A673 (cell line): Measurements from ENCODE around the gene TNFRSF6B. TPM values are rescaled to one million over a fixed set of nuclear protein-coding genes. Genes with fewer than 3 reads are reported as not detected.
"Not testable (repeated sequence)": the region's sequence is repeated elsewhere in the genome, so short reads cannot be mapped to it uniquely, and the experiment has no call there.

Source experiments
- BruUV-seq: library from RNA; stranded (reverse); fragments of 400-500 nt; replicated peaks from 2 replicates; lab custom pipeline; 2021; lab: Mats Ljungman, UMichigan
- CTCF ChIA-PET: fragments of 300-600 bp; sonication (Branson Sonifier 250); formaldehyde crosslinking; loops from one replicate; lab custom pipeline; 2022; ENCODE audit warnings: antibody characterized with exemption; lab: Charles Lee
- POLR2A ChIA-PET: fragments of 300-600 bp; sonication (Branson Sonifier 250); formaldehyde crosslinking; loops from one replicate; lab custom pipeline; 2022; ENCODE audit warnings: antibody characterized with exemption; ENCODE audit not compliant: low non-redundant PET; lab: Charles Lee
- DNase-seq: peaks from one replicate; pipeline ENCODE4 v3.0.0-alpha.2; 2015; ENCODE audit warnings: low spot score
- H3K27ac ChIP-seq: fragments of 200-600 bp; sonication (generic); 2 replicates; pipeline ENCODE4 v1.5.1; 2016; ENCODE audit warnings: mixed run types, low read depth, mild to moderate bottlenecking, mixed read lengths, antibody characterized with exemption, low read length; ENCODE audit not compliant: poor library complexity, severe bottlenecking
- H3K27me3 ChIP-seq: fragments of 200-600 bp; sonication (generic); replicated peaks from 2 replicates; pipeline ENCODE4 v1.6.1; 2017; ENCODE audit warnings: mixed run types, low read depth, mild to moderate bottlenecking, mixed read lengths, antibody characterized with exemption, low read length; ENCODE audit not compliant: insufficient read depth, poor library complexity
- H3K36me3 ChIP-seq: fragments of 200-600 bp; sonication (generic); 2 replicates; pipeline ENCODE4 v1.6.1; 2016; ENCODE audit warnings: mixed run types, mild to moderate bottlenecking, mixed read lengths, antibody characterized with exemption, low read length; ENCODE audit not compliant: insufficient read depth, poor library complexity, severe bottlenecking
- H3K4me1 ChIP-seq: fragments of 200-600 bp; sonication (generic); 2 replicates; pipeline ENCODE4 v1.6.1; 2017; ENCODE audit warnings: mixed run types, mild to moderate bottlenecking, mixed read lengths, antibody characterized with exemption, low read length; ENCODE audit not compliant: insufficient read depth, poor library complexity, severe bottlenecking
- H3K4me3 ChIP-seq: fragments of 200-600 bp; sonication (generic); 2 replicates; pipeline ENCODE4 v1.5.1; 2016; ENCODE audit warnings: low read depth, mixed run types, mild to moderate bottlenecking, mixed read lengths, low read length; ENCODE audit not compliant: poor library complexity, severe bottlenecking
- H3K9me3 ChIP-seq: fragments of 200-600 bp; sonication (generic); 2 replicates; pipeline ENCODE4 v1.6.1; 2016; ENCODE audit warnings: mixed run types, low read depth, mild to moderate bottlenecking, mixed read lengths, antibody characterized with exemption, low read length; ENCODE audit not compliant: poor library complexity, severe bottlenecking
- EZH2 ChIP-seq: fragments of 200-600 bp; sonication (generic); IDR thresholded peaks from 2 replicates; pipeline ENCODE4 v1.6.1; 2017; ENCODE audit warnings: borderline replicate concordance, low read depth, mild to moderate bottlenecking, mixed read lengths, antibody characterized with exemption, low read length; ENCODE audit not compliant: poor library complexity, severe bottlenecking
- intact Hi-C: fragments of 100-400 bp; cut with micrococcal nuclease; formaldehyde crosslinking; loops from one replicate; pipeline ENCODE4 v1.10.0; 2022; ENCODE audit not compliant: unreplicated experiment
- total RNA-seq: library from RNA; stranded (reverse); gene quantifications from 2 replicates; pipeline ENCODE4 v1.2.3, GENCODE V29; 2021
- TF ChIP-seq, protein P1 (sequence below): fragments of 300-800, 200-600 bp; sonication (generic); conservative IDR thresholded peaks from 2 replicates; pipeline ENCODE4 v1.5.1; 2017; ENCODE audit warnings: low read depth, mild to moderate bottlenecking, antibody characterized with exemption, low read length, moderate library complexity, mixed read lengths

The TNFRSF6B gene
- total RNA-seq, 1 experiment from 2014 or later = not detected

DNA sequence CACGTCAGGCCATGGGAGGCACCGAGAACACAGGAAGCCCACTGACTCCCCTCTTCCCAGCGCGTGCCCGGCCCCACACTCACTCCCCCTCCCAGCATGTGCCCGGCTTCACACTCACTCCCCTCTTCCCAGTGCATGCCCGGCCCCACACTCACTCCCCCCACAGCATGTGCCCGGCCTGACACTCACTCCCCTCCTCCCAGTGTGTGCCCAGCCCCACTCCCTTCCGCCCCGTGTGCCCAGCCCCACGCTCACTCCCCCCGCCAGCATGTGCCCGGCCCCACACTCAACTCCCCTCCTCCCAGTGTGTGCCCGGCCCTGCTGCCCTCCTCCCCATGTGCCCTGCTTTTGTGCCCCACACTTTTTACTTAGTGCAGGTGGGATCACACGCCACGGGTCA, 28.6 kb upstream of the TNFRSF6B start:
- CTCF ChIA-PET = no interaction called here
- POLR2A ChIA-PET = no interaction called here
- TF ChIP-seq, protein P1, sequence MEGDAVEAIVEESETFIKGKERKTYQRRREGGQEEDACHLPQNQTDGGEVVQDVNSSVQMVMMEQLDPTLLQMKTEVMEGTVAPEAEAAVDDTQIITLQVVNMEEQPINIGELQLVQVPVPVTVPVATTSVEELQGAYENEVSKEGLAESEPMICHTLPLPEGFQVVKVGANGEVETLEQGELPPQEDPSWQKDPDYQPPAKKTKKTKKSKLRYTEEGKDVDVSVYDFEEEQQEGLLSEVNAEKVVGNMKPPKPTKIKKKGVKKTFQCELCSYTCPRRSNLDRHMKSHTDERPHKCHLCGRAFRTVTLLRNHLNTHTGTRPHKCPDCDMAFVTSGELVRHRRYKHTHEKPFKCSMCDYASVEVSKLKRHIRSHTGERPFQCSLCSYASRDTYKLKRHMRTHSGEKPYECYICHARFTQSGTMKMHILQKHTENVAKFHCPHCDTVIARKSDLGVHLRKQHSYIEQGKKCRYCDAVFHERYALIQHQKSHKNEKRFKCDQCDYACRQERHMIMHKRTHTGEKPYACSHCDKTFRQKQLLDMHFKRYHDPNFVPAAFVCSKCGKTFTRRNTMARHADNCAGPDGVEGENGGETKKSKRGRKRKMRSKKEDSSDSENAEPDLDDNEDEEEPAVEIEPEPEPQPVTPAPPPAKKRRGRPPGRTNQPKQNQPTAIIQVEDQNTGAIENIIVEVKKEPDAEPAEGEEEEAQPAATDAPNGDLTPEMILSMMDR = no peak
- no peak for TF ChIP-seq EZH2

DNA sequence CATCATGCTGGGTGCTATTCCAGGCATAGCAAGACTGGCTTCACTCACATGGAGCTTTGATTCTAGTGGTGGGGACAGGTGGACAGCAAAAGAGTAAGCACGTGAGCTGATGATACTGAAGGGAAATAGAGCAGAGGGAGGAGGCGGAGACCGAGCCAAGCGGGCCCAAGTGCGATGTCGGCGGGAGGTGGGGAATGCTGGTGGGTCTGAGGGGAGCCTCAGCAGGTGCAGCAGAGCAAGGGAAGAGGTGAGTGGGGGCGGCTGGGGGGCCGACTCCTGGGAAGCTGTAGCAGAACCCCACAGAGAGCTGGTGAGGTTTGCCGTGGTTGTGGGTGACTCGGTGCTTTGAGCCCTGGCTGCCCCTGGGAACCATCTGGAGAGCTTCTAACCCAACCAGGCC, 28.1 kb upstream of the TNFRSF6B start:
- Histone ChIP-seq H3K9me3 (no peaks in the 10 kb centered on the region), H3K36me3 (peaks cover 24% of the 10 kb centered on the region), H3K27ac (no peak overlapping the region), H3K4me1 (no peaks in the 10 kb centered on the region), H3K4me3 (no peak overlapping the region), H3K27me3 (no peaks in the 10 kb centered on the region)
- TF ChIP-seq, protein P1 = no peak
- no peak for TF ChIP-seq EZH2
- CTCF ChIA-PET = no interaction called here
- POLR2A ChIA-PET = interaction anchor here (0.6 kb wide), 1 partner anchor 69 kb away, joined by 3 read pairs; no protein-coding TSS in a partner anchor
- no peak for DNase-seq
- intact Hi-C loops = no loop called here
- BruUV-seq = no TSS peak

More for the DNA sequence above, 28.6 kb upstream of the TNFRSF6B start:
- Histone ChIP-seq H3K27me3 (no peaks in the 10 kb centered on the region), H3K36me3 (peaks cover 27% of the 10 kb centered on the region), H3K9me3 (no peaks in the 10 kb centered on the region), H3K27ac (no peak overlapping the region), H3K4me3 (no peak overlapping the region), H3K4me1 (no peaks in the 10 kb centered on the region)
- intact Hi-C loops = no loop called here
- DNase-seq = no peak
- no TSS peak for BruUV-seq

DNA sequence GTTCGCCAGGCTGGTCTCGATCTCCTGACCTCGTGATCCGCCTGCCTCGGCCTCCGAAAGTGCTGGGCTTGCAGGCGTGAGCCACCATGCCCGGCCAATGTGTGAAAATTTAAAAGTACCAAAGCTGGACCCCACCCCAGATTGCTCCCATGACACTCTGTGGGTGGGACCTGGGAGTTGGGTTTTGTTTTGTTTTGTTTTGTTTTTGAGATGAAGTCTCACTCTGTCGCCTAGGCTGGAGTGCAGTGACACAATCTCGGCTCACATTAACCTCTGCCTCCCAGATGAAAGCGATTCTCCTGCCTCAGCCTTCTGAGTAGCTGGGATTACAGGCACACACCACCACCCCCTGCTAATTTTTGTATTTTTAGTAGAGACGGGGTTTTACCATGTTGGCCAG, 24.8 kb upstream of the TNFRSF6B start:
- H3K27me3 ChIP-seq, DNase-seq, POLR2A ChIA-PET, H3K9me3 ChIP-seq, intact Hi-C loops, H3K4me3 ChIP-seq, H3K27ac ChIP-seq, CTCF ChIA-PET, BruUV-seq, H3K4me1 ChIP-seq: not testable (repeated sequence)
- peaks cover 20% of the 10 kb centered on the region for H3K36me3 ChIP-seq

- TF ChIP-seq, protein P1 = no peak
- TF ChIP-seq EZH2 = no peak
- CTCF ChIA-PET = no interaction called here
- intact Hi-C loops = no loop called here
Measured at GRCh38 chr20:63672666-63673065, 23.8 kb upstream of the TNFRSF6B start.

More at GRCh38 chr20:63672666-63673065, 23.8 kb upstream of the TNFRSF6B start:
- POLR2A ChIA-PET = no interaction called here
- H3K4me1 ChIP-seq = no peaks in the 10 kb centered on the region
- no TSS peak for BruUV-seq
- no peak overlapping the region for H3K27ac ChIP-seq
- H3K9me3 ChIP-seq = no peaks in the 10 kb centered on the region
- no peaks in the 10 kb centered on the region for H3K27me3 ChIP-seq
- H3K4me3 ChIP-seq = no peak overlapping the region
- no peak for DNase-seq
- H3K36me3 ChIP-seq = peaks cover 17% of the 10 kb centered on the region
